ENCODE data around the gene LAMTOR1. TPM values are rescaled to one million over a fixed set of nuclear protein-coding genes. Genes with fewer than 3 reads are reported as not detected.
A peak's percentile ranks its signal among the peaks of the same experiment; 100 is the strongest.

LAMTOR1 gene
- total RNA-seq, 1 experiment from 2014 or later, result 96.3 TPM

- H3K27me3 Mint-ChIP-seq (ENCODE audit: low read depth), result no peaks in the 10 kb centered on the region
Measured at GRCh38 chr11:72100009-72100408, 3.1 kb downstream of the LAMTOR1 start.

More at GRCh38 chr11:72100009-72100408, 3.1 kb downstream of the LAMTOR1 start:
- H2AFZ ChIP-seq (ENCODE audit: low read length), result no peak overlapping the region
- Mint-ChIP-seq H3K27ac (no peak overlapping the region), H3K9me3 (no peaks in the 10 kb centered on the region), H3K36me3 (ENCODE audit: insufficient read depth in 1 of 3, low read depth in 3 of 3) (peaks cover 23 to 58% (median 47%) of the 10 kb centered on the region in 3 experiments), H3K4me1 (peaks cover 24 to 30% of the 10 kb centered on the region in 2 experiments), H3K4me3 (no peak overlapping the region; a peak in 1 of 5 replicates)
- no peak overlapping the region for H3T11ph ChIP-seq (ENCODE audit: low read length)
- no peak overlapping the region for H3K14ac ChIP-seq (ENCODE audit: insufficient read depth, low read length)
- H3K4ac ChIP-seq (ENCODE audit: low read depth, low read length), result no peak overlapping the region
- no peak overlapping the region for H3K9ac ChIP-seq (ENCODE audit: extremely low read depth, insufficient read length, low read length)
- H3K4me1 ChIP-seq (ENCODE audit: insufficient read depth, low read length), result no peaks in the 10 kb centered on the region; the same call in 1 of the 2 replicates
- peaks cover 14% of the 10 kb centered on the region; the same call in 1 of the 2 replicates for H3K79me2 ChIP-seq (ENCODE audit: insufficient read depth, low read length)
- H3K79me1 ChIP-seq (ENCODE audit: insufficient read depth, low read depth, low read length, poor library complexity, severe bottlenecking), result peaks cover 3% of the 10 kb centered on the region
- H3K9me3 ChIP-seq (ENCODE audit: control insufficient read depth, low read depth, low read length), result no peaks in the 10 kb centered on the region
- no peaks in the 10 kb centered on the region for H3K27me3 ChIP-seq (ENCODE audit: insufficient read depth, low read length)
- no peak overlapping the region for H2BK12ac ChIP-seq (ENCODE audit: insufficient read length, low read depth, low read length)
- no peak overlapping the region for H4K91ac ChIP-seq (ENCODE audit: insufficient read length, low read depth, low read length)
- H3K27ac ChIP-seq (ENCODE audit: insufficient read length, low read depth, low read length), result no peak overlapping the region
- H2BK120ac ChIP-seq (ENCODE audit: low read depth, low read length, poor library complexity, severe bottlenecking), result no peak overlapping the region
- WGBS (ENCODE audit: extremely low coverage, insufficient read length, low lambda C conversion rate), result no CpG with 5 or more reads among the region's 3 CpGs
- no peak overlapping the region for H4K8ac ChIP-seq (replicated peaks; ENCODE audit: insufficient read length, low read depth, low read length)
- no peak for DNase-seq
- no peak for TF ChIP-seq CTCF (conservative IDR thresholded peaks at IDR 0.05)
- no peak overlapping the region for H2BK20ac ChIP-seq (ENCODE audit: low read depth, low read length, poor library complexity, severe bottlenecking)
- peak overlapping the region; percentile 14 for H4K5ac ChIP-seq (ENCODE audit: insufficient read length, low read depth, low read length)
- H4K20me1 ChIP-seq (ENCODE audit: control insufficient read depth, insufficient read depth, insufficient read length), result peaks cover 2% of the 10 kb centered on the region
- no peak overlapping the region for H3K4me2 ChIP-seq (ENCODE audit: insufficient read depth, insufficient read length, low read length)
- no peak overlapping the region for H2BK15ac ChIP-seq (ENCODE audit: low read depth, low read length)
- peaks cover 7% of the 10 kb centered on the region for H3K23me2 ChIP-seq (ENCODE audit: insufficient read length, low read depth, low read length, poor library complexity, severe bottlenecking)
- no peak overlapping the region for H3K23ac ChIP-seq (ENCODE audit: insufficient read length, low read depth, low read length)
- H2AK5ac ChIP-seq (ENCODE audit: insufficient read length, low read length), result no peak overlapping the region
- no peak overlapping the region for H3K18ac ChIP-seq (ENCODE audit: insufficient read length, low read depth, low read length)
- no peak overlapping the region for H3K56ac ChIP-seq (ENCODE audit: insufficient read length, low read depth, low read length)
- H2BK5ac ChIP-seq (ENCODE audit: insufficient read length, low read length), result no peak overlapping the region

Measured in H9 (cell line).